ENCODE data around the gene CLMN. TPM values are rescaled to one million over a fixed set of nuclear protein-coding genes. Genes with fewer than 3 reads are reported as not detected.

The CLMN gene
- total and polyA plus RNA-seq, 5 donors from 2014 or later: 0.17 to 0.90 TPM; not detected in 3

GRCh38 chr14:95133282-95133681 lies 186.4 kb downstream of the CLMN start:
- peaks cover 29 to 51% (median 38%) of the 10 kb centered on the region in 4 donors for H3K4me1 Mint-ChIP-seq
- peaks cover 38% of the 10 kb centered on the region for H3K36me3 Mint-ChIP-seq
- H3K27ac Mint-ChIP-seq: peak overlapping the region in 1 of 3 donors; percentile 81

GRCh38 chr14:95132760-95133159 lies 186.9 kb downstream of the CLMN start:
- H3K27me3 ChIP-seq (ENCODE audit: control insufficient read depth, insufficient read depth, low read length): no peaks in the 10 kb centered on the region
- DNase-seq (no peak), ATAC-seq (ENCODE audit: low read depth in 2 of 2) (no peak)
- H3K4me3 ChIP-seq (ENCODE audit: low read depth, low read length): no peak overlapping the region
- Mint-ChIP-seq H3K4me3 (no peak overlapping the region), H3K9me3 (no peaks in the 10 kb centered on the region), H3K27ac (peak overlapping the region in 1 of 3 donors; percentile 81), H3K27me3 (no peaks in the 10 kb centered on the region), H3K4me1 (peaks cover 29 to 50% (median 36%) of the 10 kb centered on the region in 4 donors), H3K36me3 (peaks cover 41% of the 10 kb centered on the region)
- no peaks in the 10 kb centered on the region for H3K9me3 ChIP-seq (ENCODE audit: control insufficient read depth in 2 of 2, low read length in 2 of 2)
- H3K4me1 ChIP-seq (ENCODE audit: control insufficient read depth, insufficient read depth, low read length, poor library complexity, severe bottlenecking): no peaks in the 10 kb centered on the region
- H3K27ac ChIP-seq (ENCODE audit: insufficient read depth, low read length, poor library complexity, severe bottlenecking): no peak overlapping the region
- H3K36me3 ChIP-seq (ENCODE audit: control insufficient read depth, insufficient read depth, low read length): peaks cover 57% of the 10 kb centered on the region

More at GRCh38 chr14:95133282-95133681, 186.4 kb downstream of the CLMN start:
- H3K9me3 Mint-ChIP-seq: no peaks in the 10 kb centered on the region
- H3K9me3 ChIP-seq (ENCODE audit: control insufficient read depth in 2 of 2, low read length in 2 of 2): no peaks in the 10 kb centered on the region
- H3K4me3 Mint-ChIP-seq: no peak overlapping the region
- no peaks in the 10 kb centered on the region for H3K4me1 ChIP-seq (ENCODE audit: control insufficient read depth, insufficient read depth, low read length, poor library complexity, severe bottlenecking)
- H3K36me3 ChIP-seq (ENCODE audit: control insufficient read depth, insufficient read depth, low read length): peaks cover 55% of the 10 kb centered on the region
- ATAC-seq (ENCODE audit: low read depth in 2 of 2) (no peak), DNase-seq (no peak)
- H3K27ac ChIP-seq (ENCODE audit: insufficient read depth, low read length, poor library complexity, severe bottlenecking): no peak overlapping the region
- H3K4me3 ChIP-seq (ENCODE audit: low read depth, low read length): no peak overlapping the region
- no peaks in the 10 kb centered on the region for H3K27me3 ChIP-seq (ENCODE audit: control insufficient read depth, insufficient read depth, low read length)
- H3K27me3 Mint-ChIP-seq: no peaks in the 10 kb centered on the region

Other genes starting within 250 kb of the CLMN start
- 52.0 TPM for gene DICER1, start 162.4 kb downstream of the CLMN start, total RNA-seq
- 10 to 100 TPM; 12.4 to 15.7 (median 12.9) TPM for gene DICER1, start 162.4 kb downstream of the CLMN start, polyA plus RNA-seq
- 71.7 TPM for gene SYNE3, start 196.7 kb upstream of the CLMN start, total RNA-seq
- 1 to 10 TPM; 2.7 to 6.5 (median 4.1) TPM for gene SYNE3, start 196.7 kb upstream of the CLMN start, polyA plus RNA-seq
- gene GLRX5, start 215.1 kb upstream of the CLMN start, total RNA-seq: 18.1 TPM
- 10 to 100 TPM; 54.2 to 71.9 (median 56.6) TPM for gene GLRX5, start 215.1 kb upstream of the CLMN start, polyA plus RNA-seq

Data from CD4-positive, CD25-positive, alpha-beta regulatory T cell (primary cell).